Measurements from ENCODE around the gene LGR5.

DNA sequence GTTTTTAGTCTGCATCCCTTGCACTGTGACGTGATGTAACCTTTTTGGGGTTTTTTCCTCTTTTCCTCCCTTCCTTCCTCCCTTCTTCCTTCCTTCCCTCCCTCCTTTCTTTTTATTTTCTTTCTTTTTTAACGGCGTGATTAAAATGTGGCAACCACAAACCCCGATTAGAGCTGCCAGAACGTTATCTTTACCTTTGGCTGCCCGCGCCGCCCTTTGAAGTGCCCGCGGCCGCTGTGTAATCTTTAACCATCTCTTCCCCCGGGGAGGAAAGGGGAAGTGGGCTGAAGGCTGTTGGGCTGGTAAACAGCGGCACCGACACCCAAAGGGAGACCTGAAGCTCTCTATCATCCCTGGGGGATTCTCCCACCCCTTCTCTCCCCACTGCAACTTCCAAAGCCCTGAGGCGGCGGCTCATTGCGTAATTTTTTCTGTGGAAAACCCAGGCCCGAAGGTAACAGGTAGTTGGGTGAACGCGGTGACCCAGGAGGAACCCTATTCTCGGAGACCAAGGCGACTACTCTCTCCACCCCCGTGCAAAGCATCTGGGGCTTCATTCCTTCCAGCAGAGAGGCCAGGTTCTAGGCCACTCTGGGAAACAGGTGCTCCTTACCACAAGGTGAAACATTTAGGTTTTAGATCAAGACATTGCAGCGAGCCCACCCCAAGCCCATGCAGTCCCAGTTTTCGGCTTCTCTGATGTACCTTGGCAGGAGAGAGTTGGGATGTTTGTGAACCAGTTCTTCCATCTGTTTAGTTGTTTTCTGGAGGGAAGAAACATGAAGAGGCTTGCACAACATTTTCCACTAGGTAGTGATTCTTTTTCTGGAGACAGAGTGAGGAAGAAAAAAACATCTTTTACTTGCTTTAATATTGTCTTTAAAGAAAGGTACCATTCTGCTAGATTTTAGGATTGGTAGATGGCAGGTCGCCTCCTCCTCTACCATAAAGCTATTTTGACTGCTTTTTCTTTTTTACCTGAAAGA lies 1.5 kb downstream of the LGR5 start:
- TF ChIP-seq CTCF (conservative IDR thresholded peaks at IDR 0.05; ENCODE audit: low read depth, low read length), result no peak
- TF ChIP-seq POLR2A (IDR thresholded peaks at IDR 0.05; ENCODE audit: low read depth, low read length), result no peak
- no peak for TF ChIP-seq MAZ (IDR thresholded peaks at IDR 0.05; ENCODE audit: borderline replicate concordance, low read depth, low read length)
- TF ChIP-seq CEBPB (IDR thresholded peaks at IDR 0.05; ENCODE audit: low read depth, low read length), result no peak
- no peak for TF ChIP-seq RAD21 (IDR thresholded peaks at IDR 0.05; ENCODE audit: low read length)

All from IMR-90 (cell line).